Dermis microvascular lymphatic vessel endothelial cell (primary cell): ENCODE data around the gene MAP3K20. TPM values are rescaled to one million over a fixed set of nuclear protein-coding genes. Genes with fewer than 3 reads are reported as not detected.
A peak's percentile ranks its signal among the peaks of the same experiment; 100 is the strongest.

Experiments
- DNase-seq, 2 donors: peaks; one replicate each; pipeline versions ENCODE4 v3.0.0 to v3.0.0-alpha.2; 2010; ENCODE audit warnings: low read depth in 2 of 2
- total RNA-seq: library from RNA; depleted of rRNA; stranded (reverse); fragments of >200 nt; gene quantifications from 2 replicates; pipeline ENCODE4 v1.2.1, GENCODE V29; 2014

MAP3K20 gene
- total RNA-seq, 1 donor from 2014 or later = 27.2 TPM

- no peak for DNase-seq
These were observed 25.0 kb upstream of the MAP3K20 start for GRCh38 chr2:173050684-173051083.

GRCh38 chr2:173051463-173052215, 24.0 kb upstream of the MAP3K20 start:
- DNase-seq = no peak

DNA sequence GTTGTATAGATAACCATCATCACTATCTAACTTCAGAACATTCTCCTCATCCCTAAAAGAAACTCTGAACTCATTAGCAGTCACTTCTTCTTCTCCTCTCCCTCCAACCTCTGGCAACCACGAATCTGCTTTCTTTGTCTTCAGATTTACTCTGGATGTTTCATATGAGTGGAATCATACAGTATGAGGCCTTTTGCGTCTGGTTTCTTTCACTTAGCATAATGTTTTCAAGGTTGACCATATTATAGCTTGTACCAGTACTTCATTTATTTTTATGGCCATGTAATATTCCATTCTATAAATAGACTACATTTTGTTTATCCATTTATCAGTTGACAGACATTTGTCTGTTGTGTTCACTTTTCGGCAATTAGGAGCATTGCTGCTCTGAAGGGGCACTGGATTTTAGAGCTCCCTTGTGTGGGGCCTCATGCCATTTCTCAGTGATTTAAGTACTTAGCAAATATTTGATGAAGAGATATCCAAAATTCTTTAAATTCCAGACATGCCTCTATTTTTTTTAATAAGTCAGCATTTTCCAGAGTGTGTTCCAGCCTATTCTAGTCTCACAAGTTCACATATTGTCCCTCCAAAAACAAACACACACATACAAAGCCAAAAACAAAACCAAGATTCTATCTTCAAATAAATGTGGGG, 22.5 kb upstream of the MAP3K20 start:
- DNase-seq = no peak

DNA sequence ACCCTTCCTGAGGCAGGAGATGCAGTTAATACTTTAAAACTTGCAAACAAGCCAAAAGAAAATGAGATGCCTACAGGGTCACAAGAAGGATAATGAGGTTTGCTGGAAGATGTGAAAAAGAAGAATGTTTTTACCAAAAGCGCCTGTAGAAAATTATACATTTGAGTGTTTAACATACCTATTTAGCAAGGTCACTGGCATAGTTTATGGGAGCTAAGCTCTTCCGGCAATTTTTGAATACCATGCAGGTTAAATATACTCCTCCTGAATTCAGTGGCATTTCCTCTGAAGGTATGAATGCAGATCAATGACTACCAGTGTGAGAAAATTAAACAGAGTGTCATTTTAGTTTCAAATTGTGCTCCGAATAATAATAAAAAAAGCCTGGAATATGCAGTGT, 21.2 kb upstream of the MAP3K20 start:
- no peak for DNase-seq

GRCh38 chr2:173056705-173057364, 18.8 kb upstream of the MAP3K20 start:
- no peak for DNase-seq

- no peak for DNase-seq
These were observed 17.5 kb upstream of the MAP3K20 start for GRCh38 chr2:173058097-173058496.

DNA sequence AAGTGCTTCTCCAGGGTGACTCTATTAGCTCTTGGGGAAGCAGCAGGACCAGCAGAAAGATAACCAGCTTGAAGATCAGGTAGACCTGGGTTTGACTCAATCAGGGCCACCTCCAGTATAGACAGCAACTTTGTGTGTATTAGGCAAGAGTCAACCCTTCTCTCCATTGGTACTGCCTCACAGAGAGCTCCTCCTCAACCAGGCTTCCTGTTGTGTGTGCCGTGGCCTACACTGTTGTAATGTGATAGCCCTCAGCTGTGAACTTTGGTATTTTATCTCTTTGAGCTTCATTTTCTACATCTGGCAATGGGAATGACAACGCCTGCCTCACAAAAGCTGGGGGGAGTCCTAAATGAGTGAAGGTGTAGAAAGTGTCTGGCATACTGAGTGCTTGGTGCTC, 17.0 kb upstream of the MAP3K20 start:
- DNase-seq = no peak

GRCh38 chr2:173059292-173059691, 16.4 kb upstream of the MAP3K20 start:
- DNase-seq = no peak

DNA sequence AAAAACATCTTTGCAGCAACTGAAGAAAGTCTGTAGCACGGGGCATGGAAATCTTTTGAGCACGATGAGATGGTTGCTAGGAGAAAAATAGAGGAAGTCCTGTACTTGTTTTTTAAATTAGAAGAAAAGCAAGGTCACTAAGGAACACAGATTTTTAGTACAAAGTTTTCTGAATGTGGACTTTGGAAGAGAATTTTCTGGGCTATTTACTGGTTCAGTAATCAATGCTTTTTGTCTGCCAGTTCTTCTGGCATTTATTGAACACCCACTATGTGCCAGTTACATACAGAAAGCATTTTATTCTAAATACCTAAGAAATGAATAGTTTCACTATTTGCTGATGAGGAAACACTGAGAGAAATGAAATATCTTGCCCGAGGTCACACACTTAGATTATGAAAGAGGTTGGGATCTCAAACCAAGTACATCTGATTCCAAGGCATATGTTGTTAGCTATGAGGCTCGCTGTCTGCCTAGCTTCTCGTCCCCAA, 15.6 kb upstream of the MAP3K20 start:
- DNase-seq = no peak

DNA sequence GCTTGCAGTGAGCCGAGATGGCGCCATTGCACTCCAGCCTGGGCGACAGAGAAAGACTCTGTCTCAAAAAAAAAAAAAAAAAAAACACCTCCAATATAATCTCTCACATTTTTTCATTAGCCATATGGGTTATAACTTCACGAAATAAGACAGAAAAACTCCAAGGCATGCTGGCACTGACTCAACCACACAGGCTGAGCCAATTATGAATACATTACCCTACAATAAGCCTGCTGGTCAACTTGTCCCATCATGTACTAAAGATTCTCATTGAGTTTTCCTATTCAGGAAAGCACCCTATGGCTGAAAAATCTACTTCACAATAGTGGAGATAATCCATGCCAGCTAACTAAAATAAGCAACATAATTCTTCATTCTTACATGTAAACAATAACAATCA, 12.8 kb upstream of the MAP3K20 start:
- no peak for DNase-seq

DNA sequence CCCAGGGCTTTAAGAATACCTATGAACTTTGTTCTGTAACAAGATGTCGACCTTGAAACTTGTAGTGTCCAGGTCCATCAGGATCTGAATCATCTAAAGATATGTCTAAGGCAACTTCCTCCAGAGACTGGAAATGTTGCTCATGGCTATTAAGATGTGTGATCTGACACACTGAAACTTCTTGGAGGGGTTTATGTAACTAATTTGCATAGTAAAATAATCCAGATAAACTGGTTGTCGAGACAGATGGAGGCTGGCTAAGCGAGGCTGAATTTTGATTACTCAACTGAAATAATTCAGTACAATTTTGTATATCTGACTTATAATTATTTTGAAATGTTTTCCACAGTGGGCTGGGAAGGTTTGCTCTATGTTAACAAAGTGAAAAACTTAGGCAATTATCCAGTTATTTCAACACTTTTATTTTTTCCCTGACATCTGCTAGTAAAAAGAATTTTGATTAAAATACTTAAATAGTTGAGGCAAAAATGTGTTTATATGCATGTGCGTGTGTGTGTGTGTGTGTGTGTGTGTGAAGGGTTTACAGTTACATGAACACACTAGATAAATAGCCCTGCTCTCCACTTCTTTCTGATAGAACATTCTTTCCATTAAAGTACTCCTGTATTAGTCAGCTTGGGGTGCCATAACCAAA, 11.4 kb upstream of the MAP3K20 start:
- no peak for DNase-seq

- no peak for DNase-seq
These were observed 8.6 kb upstream of the MAP3K20 start for GRCh38 chr2:173066887-173067676.

DNA sequence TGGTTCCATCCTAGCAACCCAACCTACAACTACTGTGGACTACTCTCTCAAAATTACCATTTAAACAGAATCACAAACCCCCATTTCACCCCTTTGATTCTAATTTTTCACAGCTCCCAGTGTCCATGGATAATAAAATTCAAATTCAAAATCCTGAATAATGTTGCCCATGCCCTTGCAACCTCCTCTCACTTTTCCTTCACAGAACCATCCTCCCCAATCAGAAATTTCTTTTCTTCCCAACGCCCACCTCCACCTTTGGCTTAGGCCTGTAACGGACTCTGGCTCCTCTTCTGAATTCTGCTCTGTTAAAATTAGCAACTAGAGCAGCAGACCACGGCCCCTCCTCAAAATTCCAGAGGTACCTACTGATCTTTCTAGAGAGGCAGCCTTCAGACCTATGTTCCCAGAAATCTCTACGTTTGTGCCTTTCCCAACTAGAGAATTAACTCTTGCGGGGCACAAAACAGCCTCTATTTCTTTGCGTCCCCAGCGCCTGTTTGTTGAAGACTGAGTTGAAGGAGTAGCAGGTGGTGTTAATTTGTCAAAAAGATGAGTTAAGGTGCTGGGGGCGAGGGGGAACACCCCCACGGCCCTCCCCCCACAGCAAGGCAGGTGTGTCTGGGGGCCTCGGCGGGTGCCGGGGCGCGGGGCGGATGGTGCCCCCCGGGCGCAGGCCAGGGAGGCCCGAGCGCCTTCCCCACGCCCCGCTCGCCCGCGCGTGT, 428 bp upstream of the MAP3K20 start:
- DNase-seq = no peak

GRCh38 chr2:173076581-173077345, 1.1 kb downstream of the MAP3K20 start:
- DNase-seq = peak in 1 of 2 donors; percentile 60

DNA sequence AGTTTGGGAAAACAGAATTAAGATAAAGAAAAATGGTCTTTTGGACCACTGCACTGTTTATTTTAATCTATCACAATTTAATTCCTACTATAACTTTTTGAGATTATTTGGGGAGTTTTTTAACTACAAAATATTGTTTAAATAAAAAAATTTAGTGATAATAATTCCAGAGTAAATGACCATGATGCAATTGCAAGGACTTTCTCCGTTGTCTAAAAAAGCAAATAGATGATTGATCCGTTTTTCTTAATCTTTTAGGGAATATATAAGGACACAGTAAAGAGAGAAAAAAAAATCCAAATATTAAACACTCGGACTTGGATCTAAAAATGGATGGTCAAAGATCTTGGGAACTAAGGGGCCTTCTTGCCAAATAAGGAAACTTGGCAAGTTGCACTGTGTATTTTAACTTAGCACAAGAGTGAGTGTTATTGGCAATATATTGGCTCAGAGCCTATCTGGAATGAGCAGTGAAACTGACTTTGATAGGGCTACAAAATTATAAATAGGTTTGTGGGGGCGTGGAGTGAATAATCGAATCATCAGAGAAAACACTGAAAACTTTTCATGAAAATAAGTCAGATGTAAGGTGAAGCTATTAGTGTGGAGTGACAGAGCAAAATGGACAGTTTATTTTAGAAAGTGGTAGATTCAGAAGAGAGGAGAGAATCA, 2.0 kb downstream of the MAP3K20 start:
- DNase-seq = peak in 1 of 2 donors; percentile 59

- no peak for DNase-seq
These were observed 3.5 kb downstream of the MAP3K20 start for GRCh38 chr2:173079141-173079540.

DNA sequence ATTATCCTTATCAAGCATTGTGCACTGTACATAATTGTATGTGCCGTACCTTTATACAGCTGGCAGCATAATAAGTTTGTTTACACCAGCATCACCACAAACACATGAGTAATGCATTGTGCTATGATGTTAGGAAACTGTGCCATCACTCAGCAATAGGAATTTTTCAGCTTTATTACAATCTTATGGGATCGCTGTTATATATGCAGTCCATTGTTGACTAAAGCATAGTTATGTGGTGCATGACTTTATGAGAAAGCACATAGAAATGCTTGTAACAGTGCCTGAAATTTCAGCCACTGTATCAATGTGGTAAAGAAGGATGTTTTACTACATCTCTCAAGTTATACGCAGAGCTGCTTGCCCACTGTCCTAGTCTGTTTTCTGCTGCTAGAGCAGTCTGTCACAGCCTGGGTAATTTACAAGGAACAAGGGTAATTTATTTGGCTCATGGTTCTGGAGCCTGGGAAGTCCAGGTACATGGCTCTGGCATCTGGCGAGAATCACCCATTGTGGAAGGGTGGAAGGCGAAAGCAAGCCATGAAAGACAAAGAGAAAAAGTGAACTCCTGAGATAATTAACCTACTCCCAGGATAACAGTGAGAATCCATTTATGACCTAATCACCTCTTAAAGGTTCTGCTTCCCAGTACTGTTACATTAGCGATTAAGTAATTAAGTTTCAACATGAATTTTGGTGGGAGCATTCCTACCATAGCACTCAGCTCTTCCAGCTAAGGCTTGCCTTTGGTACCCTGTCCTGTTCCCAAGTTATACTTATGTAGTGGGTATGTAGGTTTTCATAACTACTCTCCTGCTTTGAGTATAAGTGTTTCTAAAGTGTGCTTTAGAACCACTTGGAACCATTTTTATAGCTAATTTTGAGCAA, 4.6 kb downstream of the MAP3K20 start:
- no peak for DNase-seq
